Right atrium auricular region (tissue), 2 donors: ENCODE data around the gene DHX38. TPM values are rescaled to one million over a fixed set of nuclear protein-coding genes. Genes with fewer than 3 reads are reported as not detected.

Experiments
- DNase-seq: peaks from one replicate; pipeline ENCODE4 v3.0.0-alpha.2; 2019; ENCODE audit warnings: low spot score
- H3K27ac ChIP-seq, 2 donors: fragments of 200-600 bp; sonication (generic); 1 replicate in 1 of 2; 2 replicates in 1 of 2; pipeline ENCODE4 v1.5.1; 2016 to 2019
- H3K27me3 ChIP-seq, 2 donors: fragments of 200-600 bp; sonication (generic); one replicate each; pipeline versions ENCODE4 v1.5.1 to v1.6.0; 2017 to 2019
- H3K36me3 ChIP-seq: fragments of 200-600 bp; sonication (generic); one replicate; pipeline ENCODE4 v1.5.1; 2016
- H3K4me1 ChIP-seq, 2 donors: fragments of 200-600 bp; sonication (generic); one replicate each; pipeline versions ENCODE4 v1.5.1 to v1.6.0; 2017 to 2019
- H3K4me3 ChIP-seq, 2 donors: fragments of 200-600 bp; sonication (generic); 1 replicate in 1 of 2; 2 replicates in 1 of 2; pipeline ENCODE4 v1.5.1; 2017 to 2019; ENCODE audit warnings: mild to moderate bottlenecking in 1 of 2, moderate library complexity in 1 of 2
- H3K9me3 ChIP-seq, 2 donors: fragments of 200-600 bp; sonication (generic); one replicate each; pipeline ENCODE4 v1.5.1; 2019
- CTCF ChIP-seq, 2 donors: fragments of 200-600 bp; sonication (generic); IDR thresholded peaks; one replicate each; pipeline ENCODE4 v1.5.1; 2019; ENCODE audit warnings: antibody characterized with exemption in 2 of 2
- total RNA-seq, 2 donors: library from RNA; depleted of rRNA; stranded (reverse); fragments of >200 nt; gene quantifications; one replicate each; pipeline ENCODE4 v1.1.0, GENCODE V29; 2016

DHX38 gene
- total RNA-seq, 2 donors from 2014 or later = 34.4 to 41.6 TPM

GRCh38 chr16:72125635-72126428, 32.2 kb downstream of the DHX38 start:
- Histone ChIP-seq H3K4me3 (no peak overlapping the region), H3K9me3 (no peaks in the 10 kb centered on the region), H3K27ac (peak overlapping the region in 1 of 2 donors; percentile 25), H3K4me1 (peaks cover 0 to 8% of the 10 kb centered on the region in 2 donors), H3K36me3 (no peaks in the 10 kb centered on the region), H3K27me3 (no peaks in the 10 kb centered on the region)
- DNase-seq = peak; percentile 56
- TF ChIP-seq CTCF (IDR thresholded peaks at IDR 0.05) = no peak

GRCh38 chr16:72126429-72126765, 32.8 kb downstream of the DHX38 start:
- H3K27me3 ChIP-seq = no peaks in the 10 kb centered on the region
- TF ChIP-seq CTCF (IDR thresholded peaks at IDR 0.05) = no peak
- no peaks in the 10 kb centered on the region for H3K36me3 ChIP-seq
- no peak for DNase-seq
- peaks cover 0 to 8% of the 10 kb centered on the region in 2 donors for H3K4me1 ChIP-seq
- H3K9me3 ChIP-seq = no peaks in the 10 kb centered on the region
- peak overlapping the region in 1 of 2 donors; percentile 25 for H3K27ac ChIP-seq
- no peak overlapping the region for H3K4me3 ChIP-seq

DNA sequence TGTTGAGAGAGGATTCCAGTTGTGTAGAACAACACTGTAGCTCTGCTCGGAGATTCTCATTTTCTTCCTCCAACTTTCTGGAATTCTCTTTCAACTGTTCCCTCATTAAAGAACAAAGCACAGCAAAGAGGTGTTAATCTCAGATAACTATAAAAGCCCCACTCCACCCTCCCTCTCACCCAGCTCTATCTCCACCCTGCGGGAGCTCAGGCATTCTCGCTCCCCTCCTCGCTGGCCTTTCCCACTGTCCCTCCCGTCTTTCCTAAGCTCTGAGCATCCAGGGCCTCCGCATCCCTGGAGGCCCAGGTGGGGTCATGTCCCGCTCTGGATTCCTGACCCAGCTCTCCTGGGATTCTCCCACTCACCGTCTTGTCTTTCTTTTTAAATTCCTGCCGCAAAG, 35.1 kb downstream of the DHX38 start:
- no peak overlapping the region for H3K4me3 ChIP-seq
- no peaks in the 10 kb centered on the region for H3K27me3 ChIP-seq
- H3K36me3 ChIP-seq = no peaks in the 10 kb centered on the region
- no peaks in the 10 kb centered on the region for H3K9me3 ChIP-seq
- H3K27ac ChIP-seq = no peak overlapping the region
- TF ChIP-seq CTCF (IDR thresholded peaks at IDR 0.05) = no peak
- H3K4me1 ChIP-seq = peaks cover 0 to 8% of the 10 kb centered on the region in 2 donors
- DNase-seq = no peak

GRCh38 chr16:72129976-72130656, 36.5 kb downstream of the DHX38 start:
- no peaks in the 10 kb centered on the region for H3K9me3 ChIP-seq
- no peak overlapping the region for H3K27ac ChIP-seq
- H3K27me3 ChIP-seq = no peaks in the 10 kb centered on the region
- peaks cover 0 to 3% of the 10 kb centered on the region in 2 donors for H3K4me1 ChIP-seq
- no peak for DNase-seq
- TF ChIP-seq CTCF (IDR thresholded peaks at IDR 0.05) = no peak
- H3K4me3 ChIP-seq = no peak overlapping the region
- no peaks in the 10 kb centered on the region for H3K36me3 ChIP-seq

GRCh38 chr16:72131036-72131435, 37.4 kb downstream of the DHX38 start:
- Histone ChIP-seq H3K27ac (no peak overlapping the region), H3K36me3 (no peaks in the 10 kb centered on the region), H3K9me3 (no peaks in the 10 kb centered on the region), H3K4me3 (no peak overlapping the region), H3K4me1 (no peaks in the 10 kb centered on the region), H3K27me3 (no peaks in the 10 kb centered on the region)
- no peak for DNase-seq
- no peak for TF ChIP-seq CTCF (IDR thresholded peaks at IDR 0.05)
